LNCaP clone FGC (cell line): Measurements from ENCODE around the gene CPVL.

Source experiments
- DNase-seq: peaks from one replicate; pipeline ENCODE4 v3.0.0-alpha.2; 2011; ENCODE audit warnings: low read depth
- H3K4me3 ChIP-seq: 2 replicates; pipeline ENCODE4 v1.5.1; 2011; ENCODE audit warnings: mild to moderate bottlenecking, low read depth, low read length, control low read depth
- CTCF ChIP-seq: IDR thresholded peaks from 2 replicates; pipeline ENCODE4 v1.5.1; 2012; ENCODE audit warnings: mild to moderate bottlenecking; ENCODE audit not compliant: control insufficient read depth, insufficient read depth; ENCODE audit errors: extremely low read depth

Gene CPVL

GRCh38 chr7:28955718-28956607, 190.4 kb downstream of the CPVL start:
- TF ChIP-seq CTCF = peak; percentile 70
- H3K4me3 ChIP-seq = peak overlapping the region; percentile 26
- DNase-seq = no peak

GRCh38 chr7:28955356-28955717, 191.0 kb downstream of the CPVL start:
- DNase-seq = no peak
- H3K4me3 ChIP-seq = no peak overlapping the region
- no peak for TF ChIP-seq CTCF

GRCh38 chr7:28954946-28955345, 191.4 kb downstream of the CPVL start:
- TF ChIP-seq CTCF = no peak
- no peak overlapping the region for H3K4me3 ChIP-seq
- DNase-seq = no peak

- no peak for TF ChIP-seq CTCF
- no peak overlapping the region for H3K4me3 ChIP-seq
- DNase-seq = no peak
Observed at GRCh38 chr7:28954471-28954870, 191.9 kb downstream of the CPVL start.

- no peak overlapping the region for H3K4me3 ChIP-seq
- DNase-seq = no peak
- TF ChIP-seq CTCF = no peak
Observed at GRCh38 chr7:28953633-28954032, 192.7 kb downstream of the CPVL start.
